KBM-7 (cell line): ENCODE results near the gene TRIM49D1.
"Not testable (repeated sequence)": the region's sequence is repeated elsewhere in the genome, so short reads cannot be mapped to it uniquely, and the experiment has no call there.

Source experiments
- DNase-seq: peaks from one replicate; pipeline ENCODE4 v3.0.0-alpha.2; 2015
- in situ Hi-C: fragments of 300-500 bp; cut with MboI; formaldehyde crosslinking; loops from 2 replicates; pipeline ENCODE4 v1.14.3; 2020; ENCODE audit warnings: low sequenced_read_pairs, low pct_unique_long_range_greater_than_20kb, mixed read lengths

TRIM49D1 gene

GRCh38 chr11:89922195-89922660 is at the start of gene TRIM49D1:
Gene TRIM49D1, minus strand, starts transcription at chr11:89922245. Its CDS starts 4,535 bp downstream, at chr11:89917710.
- in situ Hi-C loops = no loop called here
- DNase-seq = no peak

GRCh38 chr11:89965737-89966136 is 43.7 kb upstream of the TRIM49D1 start, which contains the start of gene TRIM64:
Gene TRIM64, plus strand, starts transcription at chr11:89966037. Its CDS starts 2,467 bp downstream, at chr11:89968504.
- in situ Hi-C loops, DNase-seq: not testable (repeated sequence)

- in situ Hi-C loops, DNase-seq: not testable (repeated sequence)
These were observed 38.8 kb upstream of the TRIM49D1 start for GRCh38 chr11:89960833-89961232.

GRCh38 chr11:89923764-89924163 is 1.7 kb upstream of the TRIM49D1 start, which contains the start of gene TRIM49D2:
Gene TRIM49D2, plus strand, starts transcription at chr11:89924064. Its CDS starts 2,698 bp downstream, at chr11:89926762.
- in situ Hi-C loops, DNase-seq: not testable (repeated sequence)

- in situ Hi-C loops, DNase-seq: not testable (repeated sequence)
These were observed 21.2 kb downstream of the TRIM49D1 start for GRCh38 chr11:89900809-89901208.

- in situ Hi-C loops, DNase-seq: not testable (repeated sequence)
These were observed 28.8 kb downstream of the TRIM49D1 start for GRCh38 chr11:89893245-89893644.

GRCh38 chr11:89877511-89877910 is 44.5 kb downstream of the TRIM49D1 start:
- in situ Hi-C loops, DNase-seq: not testable (repeated sequence)

GRCh38 chr11:89872588-89872987 is 49.5 kb downstream of the TRIM49D1 start:
- DNase-seq, in situ Hi-C loops: not testable (repeated sequence)

- DNase-seq, in situ Hi-C loops: not testable (repeated sequence)
These were observed 56.8 kb downstream of the TRIM49D1 start for GRCh38 chr11:89865223-89865622.

GRCh38 chr11:89863906-89864704 is 57.9 kb downstream of the TRIM49D1 start:
- in situ Hi-C loops, DNase-seq: not testable (repeated sequence)
